NB4 (cell line): Measurements from ENCODE around the gene MUC6.

Experiments
- MYC ChIP-seq: IDR thresholded peaks from 2 replicates; pipeline ENCODE4 v1.6.1; 2011; ENCODE audit warnings: low read depth, low read length
- POLR2A ChIP-seq: IDR thresholded peaks from 2 replicates; pipeline ENCODE4 v1.6.1; 2011; ENCODE audit warnings: mild to moderate bottlenecking; ENCODE audit not compliant: insufficient read length; ENCODE audit errors: extremely low read depth
- TF ChIP-seq, protein P1 (sequence below): IDR thresholded peaks from one replicate; pipeline ENCODE4 v1.5.1; 2012; ENCODE audit warnings: low read depth, low read length
- TF ChIP-seq, protein P2 (sequence below): IDR thresholded peaks from 2 replicates; pipeline ENCODE4 v1.6.1; 2011; ENCODE audit warnings: low read depth, low read length

DNA sequence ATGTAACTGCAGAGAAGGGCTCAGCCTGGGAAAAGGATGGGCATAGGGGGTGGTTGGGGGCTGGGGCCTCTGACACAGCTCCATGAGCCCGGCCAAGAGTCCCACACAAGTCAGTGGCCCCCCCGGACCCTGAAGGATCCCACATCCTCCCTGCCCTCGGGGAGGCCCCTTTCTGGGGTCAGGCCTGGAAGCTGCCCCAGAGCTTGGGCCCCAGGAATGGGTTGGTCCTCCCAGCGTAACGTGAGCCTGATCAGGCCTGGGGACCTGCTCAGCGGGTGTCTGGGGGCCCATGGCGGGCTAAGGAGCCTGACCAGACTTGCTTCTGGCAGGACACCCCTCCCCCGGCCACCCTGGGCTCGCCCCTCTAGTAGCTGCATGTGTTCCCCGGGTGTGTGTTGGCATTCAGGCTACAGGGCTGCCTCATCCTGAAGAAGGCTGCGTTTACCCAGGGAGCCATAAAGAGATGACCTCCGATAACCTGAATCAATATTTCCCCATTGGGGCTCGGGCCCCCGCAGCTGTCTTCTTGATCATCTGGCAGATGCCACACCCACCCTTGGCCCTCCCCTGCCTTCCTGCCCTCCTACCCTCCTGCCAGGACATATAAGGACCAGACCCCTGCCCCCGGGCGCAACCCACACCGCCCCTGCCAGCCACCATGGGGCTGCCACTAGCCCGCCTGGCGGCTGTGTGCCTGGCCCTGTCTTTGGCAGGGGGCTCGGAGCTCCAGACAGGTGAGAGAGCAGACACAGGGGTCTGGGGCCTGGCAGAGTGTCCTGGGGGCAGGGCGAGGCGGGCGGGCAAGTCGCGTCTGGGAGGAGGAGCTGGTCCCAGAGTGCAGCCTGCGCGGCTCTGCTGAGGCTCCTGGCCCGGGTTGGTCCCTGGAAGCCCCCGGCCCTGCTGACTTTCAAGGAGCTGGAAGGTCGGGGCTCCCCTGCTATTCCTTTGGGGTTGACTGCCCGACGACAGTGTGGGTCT, 38.0 kb upstream of the MUC6 start, which contains the start of gene MUC2:
- TF ChIP-seq MYC (no peak), POLR2A (no peak)
- TF ChIP-seq, protein P1, sequence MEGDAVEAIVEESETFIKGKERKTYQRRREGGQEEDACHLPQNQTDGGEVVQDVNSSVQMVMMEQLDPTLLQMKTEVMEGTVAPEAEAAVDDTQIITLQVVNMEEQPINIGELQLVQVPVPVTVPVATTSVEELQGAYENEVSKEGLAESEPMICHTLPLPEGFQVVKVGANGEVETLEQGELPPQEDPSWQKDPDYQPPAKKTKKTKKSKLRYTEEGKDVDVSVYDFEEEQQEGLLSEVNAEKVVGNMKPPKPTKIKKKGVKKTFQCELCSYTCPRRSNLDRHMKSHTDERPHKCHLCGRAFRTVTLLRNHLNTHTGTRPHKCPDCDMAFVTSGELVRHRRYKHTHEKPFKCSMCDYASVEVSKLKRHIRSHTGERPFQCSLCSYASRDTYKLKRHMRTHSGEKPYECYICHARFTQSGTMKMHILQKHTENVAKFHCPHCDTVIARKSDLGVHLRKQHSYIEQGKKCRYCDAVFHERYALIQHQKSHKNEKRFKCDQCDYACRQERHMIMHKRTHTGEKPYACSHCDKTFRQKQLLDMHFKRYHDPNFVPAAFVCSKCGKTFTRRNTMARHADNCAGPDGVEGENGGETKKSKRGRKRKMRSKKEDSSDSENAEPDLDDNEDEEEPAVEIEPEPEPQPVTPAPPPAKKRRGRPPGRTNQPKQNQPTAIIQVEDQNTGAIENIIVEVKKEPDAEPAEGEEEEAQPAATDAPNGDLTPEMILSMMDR = no peak
- TF ChIP-seq, protein P2, sequence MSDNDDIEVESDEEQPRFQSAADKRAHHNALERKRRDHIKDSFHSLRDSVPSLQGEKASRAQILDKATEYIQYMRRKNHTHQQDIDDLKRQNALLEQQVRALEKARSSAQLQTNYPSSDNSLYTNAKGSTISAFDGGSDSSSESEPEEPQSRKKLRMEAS = no peak
